T1000 (cell line): Measurements from ENCODE around the gene KRTAP5-1.
"Not testable (repeated sequence)": the region's sequence is repeated elsewhere in the genome, so short reads cannot be mapped to it uniquely, and the experiment has no call there.

Experiments
- DNase-seq: peaks from one replicate; lab custom pipeline; 2025; ENCODE audit warnings: mixed read lengths; lab: John Stamatoyannopoulos, UW

KRTAP5-1 gene, protein sequence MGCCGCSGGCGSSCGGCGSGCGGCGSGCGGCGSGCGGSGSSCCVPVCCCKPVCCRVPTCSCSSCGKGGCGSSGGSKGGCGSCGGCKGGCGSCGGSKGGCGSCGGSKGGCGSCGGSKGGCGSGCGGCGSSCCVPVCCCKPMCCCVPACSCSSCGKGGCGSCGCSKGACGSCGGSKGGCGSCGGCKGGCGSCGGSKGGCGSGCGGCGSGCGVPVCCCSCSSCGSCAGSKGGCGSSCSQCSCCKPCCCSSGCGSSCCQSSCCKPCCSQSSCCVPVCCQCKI

DNA sequence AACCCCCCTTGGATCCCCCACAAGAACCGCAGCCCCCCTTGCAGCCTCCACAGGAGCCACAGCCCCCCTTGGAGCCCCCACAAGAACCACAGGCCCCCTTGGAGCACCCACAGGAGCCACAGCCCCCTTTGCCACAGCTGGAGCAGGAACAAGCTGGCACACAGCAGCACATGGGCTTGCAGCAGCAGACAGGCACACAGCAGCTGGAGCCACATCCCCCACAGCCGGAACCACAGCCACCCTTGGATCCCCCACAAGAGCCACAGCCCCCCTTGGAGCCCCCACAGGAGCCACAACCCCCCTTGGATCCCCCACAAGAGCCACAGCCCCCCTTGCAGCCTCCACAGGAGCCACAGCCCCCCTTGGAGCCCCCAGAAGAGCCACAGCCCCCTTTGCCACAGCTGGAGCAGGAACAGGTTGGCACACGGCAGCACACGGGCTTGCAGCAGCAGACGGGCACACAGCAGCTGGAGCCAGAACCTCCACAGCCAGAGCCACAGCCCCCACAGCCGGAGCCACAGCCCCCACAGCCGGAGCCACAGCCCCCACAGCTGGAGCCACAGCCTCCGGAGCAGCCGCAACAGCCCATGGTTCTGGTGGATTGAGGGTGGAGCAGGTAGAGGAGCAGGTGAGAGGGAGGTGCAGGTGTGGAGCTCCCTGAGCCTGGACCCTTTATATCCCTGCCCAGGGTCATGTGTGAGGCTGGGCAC lies at the start of gene KRTAP5-1:
Gene KRTAP5-1 (minus strand): TSS at position 623 of the 710 bp plus-strand sequence. CDS start 34 bp downstream, at position 589.
- DNase-seq: not testable (repeated sequence)

DNA sequence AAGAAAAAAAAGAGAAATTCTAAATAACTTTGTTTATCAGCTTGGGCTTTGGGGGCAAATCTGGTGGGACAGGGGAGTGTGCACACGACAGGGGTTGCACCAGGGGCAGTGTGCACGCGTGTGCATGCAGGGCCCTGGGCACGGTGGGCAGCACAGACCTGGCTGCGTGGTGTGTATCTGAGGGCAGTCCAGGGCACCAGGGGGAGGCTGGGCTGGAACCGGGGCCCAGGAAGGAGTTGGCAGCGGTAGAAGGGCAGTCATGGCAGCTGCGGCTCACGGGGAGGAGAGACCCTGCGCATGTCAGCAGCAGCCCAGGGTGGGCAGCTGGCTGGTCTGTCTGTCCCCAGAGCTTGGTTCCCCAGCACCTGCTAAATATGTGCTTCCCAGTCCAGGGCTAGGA lies 48.8 kb upstream of the KRTAP5-1 start:
- DNase-seq: no peak

GRCh38 chr11:1632053-1632714 lies 47.1 kb upstream of the KRTAP5-1 start:
- DNase-seq: no peak

GRCh38 chr11:1631066-1631568 lies 46.0 kb upstream of the KRTAP5-1 start:
- no peak for DNase-seq

DNA sequence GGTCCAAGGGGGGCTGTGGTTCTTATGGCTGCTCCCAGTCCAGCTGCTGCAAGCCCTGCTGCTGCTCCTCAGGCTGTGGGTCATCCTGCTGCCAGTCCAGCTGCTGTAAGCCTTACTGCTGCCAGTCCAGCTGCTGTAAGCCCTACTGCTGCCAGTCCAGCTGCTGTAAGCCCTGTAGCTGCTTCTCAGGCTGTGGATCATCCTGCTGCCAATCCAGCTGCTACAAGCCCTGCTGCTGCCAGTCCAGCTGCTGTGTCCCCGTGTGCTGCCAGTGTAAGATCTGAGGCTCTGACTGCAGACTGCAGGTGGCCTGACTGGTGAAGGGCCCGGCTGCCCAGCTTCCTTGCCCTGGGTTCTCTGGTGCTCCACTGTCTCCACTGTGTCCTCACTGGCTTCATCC lies 45.2 kb upstream of the KRTAP5-1 start:
- no peak for DNase-seq

- DNase-seq: no peak
Observed at GRCh38 chr11:1629326-1630185, 44.5 kb upstream of the KRTAP5-1 start, which contains the start of gene KRTAP5-5. KRTAP5-5 (plus strand) TSS chr11:1629775; CDS start chr11:1629841, 66 bp downstream.

- DNase-seq: no peak
Observed at GRCh38 chr11:1628506-1629325, 43.6 kb upstream of the KRTAP5-1 start.

GRCh38 chr11:1625541-1625940 lies 40.5 kb upstream of the KRTAP5-1 start:
- DNase-seq: no peak

DNA sequence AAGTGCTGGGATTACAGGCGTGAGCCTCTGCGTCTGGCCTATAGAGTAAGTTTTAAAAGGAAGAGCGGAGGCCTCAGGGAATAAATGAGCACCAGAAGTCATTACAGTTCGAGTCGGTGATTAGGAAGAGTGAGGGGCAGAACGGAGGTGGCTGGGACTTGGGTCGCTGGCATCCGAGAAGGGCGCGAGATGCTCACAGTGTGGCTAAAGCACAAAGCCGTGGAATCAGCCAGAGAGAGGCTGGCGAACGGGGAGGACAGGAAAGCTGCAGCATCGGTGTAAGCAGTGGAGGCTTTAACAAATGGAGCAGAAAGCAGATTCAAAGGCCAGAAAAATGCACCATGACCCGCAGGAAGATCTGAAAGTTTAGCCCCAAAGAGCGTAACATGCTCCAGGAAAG lies 39.5 kb upstream of the KRTAP5-1 start:
- no peak for DNase-seq

GRCh38 chr11:1623716-1624115 lies 38.6 kb upstream of the KRTAP5-1 start:
- no peak for DNase-seq

DNA sequence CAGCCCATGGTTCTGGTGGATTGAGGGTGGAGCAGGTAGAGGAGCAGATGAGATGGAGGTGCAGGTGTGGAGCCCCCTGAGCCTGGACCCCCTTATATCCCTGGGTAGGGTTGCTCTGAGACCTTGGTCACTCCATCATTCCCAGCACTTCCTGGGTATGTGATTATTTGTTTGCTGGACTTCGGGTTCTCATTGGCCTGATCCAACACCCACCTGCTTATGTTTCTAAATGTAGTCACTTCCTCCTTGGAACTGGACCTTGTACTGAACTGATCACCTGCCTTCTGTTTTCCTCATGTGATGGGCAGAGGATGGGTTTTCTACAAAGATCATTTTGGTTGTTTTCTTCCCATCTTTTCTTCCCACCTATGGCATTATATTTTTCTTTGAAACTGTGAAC lies 37.0 kb upstream of the KRTAP5-1 start, which contains the start of gene KRTAP5-4:
Gene KRTAP5-4 (minus strand): TSS at position 53 of the 400 bp plus-strand sequence. CDS start 45 bp downstream, at position 8.
- no peak for DNase-seq

GRCh38 chr11:1619449-1619848 lies 34.4 kb upstream of the KRTAP5-1 start:
- DNase-seq: no peak

DNA sequence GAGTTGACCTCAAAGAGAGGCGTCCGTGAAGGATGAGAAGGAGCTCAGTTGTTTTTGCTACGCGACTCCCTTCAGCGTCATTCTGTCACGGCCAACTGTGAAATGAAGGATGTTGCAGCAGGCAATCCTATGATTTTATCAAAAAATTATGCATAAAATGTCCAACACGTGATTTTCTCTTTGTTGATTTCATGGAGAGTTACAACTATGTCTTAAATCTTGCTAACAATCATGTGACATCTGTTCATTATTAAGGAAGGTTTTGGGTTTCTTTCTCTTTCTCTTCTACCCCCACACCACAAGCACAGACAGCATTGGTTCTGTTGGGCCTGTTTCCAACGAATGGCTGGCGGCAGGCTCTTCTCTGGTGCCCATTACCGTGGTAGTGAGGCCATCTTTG lies 33.1 kb upstream of the KRTAP5-1 start:
- no peak for DNase-seq

DNA sequence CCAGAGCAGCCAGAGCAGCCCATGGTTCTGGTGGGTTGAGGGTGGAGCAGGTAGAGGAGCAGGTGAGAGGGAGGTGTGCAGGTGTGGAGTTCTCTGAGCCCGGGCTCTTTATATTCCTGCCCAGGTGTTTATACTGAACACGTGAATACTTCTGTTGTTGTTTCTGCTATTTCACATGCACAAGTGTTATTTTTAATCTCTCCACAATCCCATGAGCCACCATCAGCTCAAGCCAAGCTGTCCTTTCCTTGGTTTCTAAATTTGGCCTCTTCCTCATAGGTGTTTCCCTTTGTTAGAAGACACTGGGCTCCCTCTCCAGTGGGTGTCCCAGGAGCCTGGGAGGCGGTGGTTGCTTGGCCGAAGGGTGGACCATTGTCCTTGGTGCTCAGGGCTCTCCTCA lies 23.3 kb upstream of the KRTAP5-1 start, which contains the start of gene KRTAP5-3:
Gene KRTAP5-3 (minus strand): TSS at position 101 of the 400 bp plus-strand sequence. CDS start 78 bp downstream, at position 23.
- no peak for DNase-seq

DNA sequence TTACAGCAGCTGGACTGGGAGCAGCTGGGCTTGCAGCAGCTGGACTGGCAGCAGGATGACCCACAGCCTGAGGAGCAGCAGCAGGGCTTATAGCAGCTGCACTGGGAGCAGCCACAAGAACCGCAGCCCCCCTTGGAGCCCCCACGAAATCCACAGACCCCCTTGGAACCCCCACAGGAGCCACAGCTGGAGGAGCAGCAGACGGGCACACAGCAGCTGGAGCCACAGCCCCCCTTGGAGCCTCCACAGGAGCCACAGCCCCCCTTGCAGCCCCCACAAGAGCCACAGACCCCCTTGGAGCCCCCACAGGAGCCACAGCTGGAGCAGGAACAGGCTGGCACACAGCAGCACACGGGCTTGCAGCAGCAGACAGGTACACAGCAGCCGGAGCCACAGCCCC lies 22.8 kb upstream of the KRTAP5-1 start:
- not testable (repeated sequence) for DNase-seq

DNA sequence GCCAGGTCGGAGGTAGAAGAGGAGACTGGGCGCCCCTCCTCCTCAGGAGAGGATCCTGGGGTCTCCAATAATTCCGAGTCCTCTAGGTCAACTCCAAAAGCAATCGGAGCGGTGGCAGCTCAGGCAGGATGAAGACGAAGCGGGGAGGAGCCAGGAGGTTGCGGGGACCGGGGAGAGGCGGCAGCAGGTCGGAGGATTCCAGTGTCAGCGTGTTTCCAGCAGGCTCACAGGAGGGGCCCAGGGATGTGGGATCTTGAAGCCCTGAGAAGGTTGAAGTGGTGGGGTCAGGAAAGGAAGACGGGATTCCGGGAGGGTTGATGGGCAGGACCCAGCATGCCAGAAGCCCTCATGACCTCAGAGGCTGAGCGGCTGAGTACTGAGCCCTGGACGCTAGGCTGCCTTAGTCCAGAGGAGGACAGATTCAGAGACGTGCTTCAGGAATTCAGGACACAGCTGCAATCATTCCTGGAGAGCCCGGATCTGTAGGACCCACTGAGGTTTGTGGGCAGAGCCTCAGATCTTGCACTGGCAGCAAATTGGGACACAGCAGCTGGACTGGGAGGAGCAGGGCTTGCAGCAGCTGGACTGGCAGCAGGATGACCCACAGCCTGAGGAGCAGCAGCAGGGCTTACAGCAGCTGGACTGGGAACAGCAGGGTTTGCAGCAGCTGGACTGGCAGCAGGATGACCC lies 22.2 kb upstream of the KRTAP5-1 start:
- not testable (repeated sequence) for DNase-seq

DNA sequence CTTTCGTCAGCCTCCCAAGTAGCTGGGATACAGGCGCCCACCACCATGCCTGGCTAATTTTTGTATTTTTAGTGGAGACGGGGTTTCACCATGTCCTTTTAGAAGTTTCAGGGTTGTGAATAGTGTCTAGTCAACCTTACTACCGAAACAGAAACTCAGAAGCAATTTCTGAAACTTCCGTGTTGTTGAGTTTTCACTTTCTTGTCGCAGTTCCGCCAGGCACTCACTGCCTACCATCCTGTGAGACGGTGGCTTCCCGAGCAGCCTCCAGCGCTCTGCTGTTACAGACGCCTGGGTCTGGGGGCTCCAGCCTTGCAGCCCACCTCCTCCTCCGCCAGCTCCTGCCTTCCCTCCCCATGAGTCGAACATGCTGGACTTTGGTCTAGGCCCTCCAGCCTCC lies 20.8 kb upstream of the KRTAP5-1 start:
- not testable (repeated sequence) for DNase-seq

GRCh38 chr11:1604711-1605110 lies 19.6 kb upstream of the KRTAP5-1 start:
- DNase-seq: no peak

DNA sequence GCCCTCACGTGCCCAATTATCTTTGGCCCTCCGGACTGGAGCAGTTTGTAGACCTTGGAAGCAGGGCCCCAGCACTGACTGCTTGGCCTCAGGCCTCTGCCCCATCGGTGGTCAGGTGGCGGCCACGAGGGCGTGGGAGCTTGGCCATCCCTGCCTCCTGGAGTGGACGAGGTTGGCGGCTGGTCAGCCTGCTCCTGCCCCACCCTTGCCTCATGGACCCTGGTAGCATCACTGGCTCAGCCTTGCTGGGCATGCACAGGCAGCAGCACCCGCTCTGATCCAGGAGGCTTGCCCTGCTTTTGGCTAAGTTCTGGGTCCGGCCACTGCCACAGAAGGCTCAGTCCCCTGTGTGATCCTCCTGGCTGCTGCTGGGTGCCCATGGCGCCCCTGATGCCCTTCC lies 19.1 kb upstream of the KRTAP5-1 start:
- no peak for DNase-seq

DNA sequence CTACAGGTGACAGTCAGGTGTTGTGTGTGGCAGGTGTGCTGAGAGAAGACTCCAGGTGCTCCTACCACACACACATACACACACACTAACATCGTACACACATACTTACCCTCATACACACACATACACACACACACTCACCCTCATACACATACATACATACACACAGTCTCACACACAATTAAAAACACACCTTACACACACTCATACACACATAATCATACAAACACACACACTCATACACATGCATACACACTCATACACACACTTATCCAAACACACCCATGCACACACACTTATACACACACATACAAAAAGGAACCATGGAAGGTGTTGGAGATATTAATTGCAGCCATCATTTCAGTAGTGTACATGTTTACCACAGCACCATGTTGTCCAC lies 18.5 kb upstream of the KRTAP5-1 start:
- DNase-seq: no peak
